Measurements from ENCODE around the gene JPT1.

GRCh38 chr17:75093548-75094158 is 60.7 kb downstream of the JPT1 start:
- TF ChIP-seq CTCF (IDR thresholded peaks at IDR 0.05; ENCODE audit: insufficient read depth, low read depth, low read length) (no peak), EZH2 (IDR thresholded peaks at IDR 0.05; ENCODE audit: insufficient read depth, low read length) (no peak)
